OCI-LY3 (cell line): ENCODE measurements around the gene SMAP2.

Experiments used
- EZH2phosphoT487 ChIP-seq: fragments of 200-600 bp; shearing (Covaris generic); IDR thresholded peaks from 2 replicates; pipeline ENCODE4 v1.6.1; 2018; ENCODE audit warnings: antibody characterized with exemption, mixed run types, low read depth
- TF ChIP-seq, protein P1 (sequence below): fragments of 200-600, 300-600 bp; sonication (generic); IDR thresholded peaks from 2 replicates; pipeline ENCODE4 v1.5.1; 2014; ENCODE audit warnings: antibody characterized with exemption, low read length, low read depth

DNA sequence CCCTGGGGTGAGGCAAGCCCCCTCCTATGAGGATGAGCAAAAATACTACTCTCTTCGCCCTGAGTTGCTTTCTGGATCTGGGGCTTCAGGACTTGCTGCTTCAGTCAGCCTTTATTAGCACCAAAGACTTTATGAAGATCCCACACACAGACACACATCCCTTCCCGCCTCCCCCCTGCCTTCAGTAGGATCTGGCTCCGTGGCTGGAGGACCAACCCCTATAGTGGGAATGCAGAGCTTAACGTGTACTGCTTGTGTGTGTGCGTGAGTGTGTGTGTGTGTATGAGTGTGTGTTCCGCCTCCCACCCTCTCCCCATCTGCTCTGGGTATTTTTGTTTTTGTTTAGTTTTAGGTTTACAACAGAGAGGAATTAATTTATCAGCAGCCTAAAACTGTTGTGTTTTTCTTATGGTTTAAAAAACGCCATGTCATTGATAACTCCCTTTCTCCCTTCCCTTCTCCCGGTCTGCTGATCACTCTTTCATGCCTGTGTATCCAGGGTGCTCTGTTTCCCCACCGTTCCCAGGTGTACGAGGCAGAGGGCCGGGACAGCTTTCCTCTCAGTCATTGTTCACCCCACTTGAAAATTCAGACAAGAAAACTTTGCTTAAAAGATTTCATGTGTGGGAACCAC lies 49.2 kb downstream of the SMAP2 start:
- TF ChIP-seq, protein P1, sequence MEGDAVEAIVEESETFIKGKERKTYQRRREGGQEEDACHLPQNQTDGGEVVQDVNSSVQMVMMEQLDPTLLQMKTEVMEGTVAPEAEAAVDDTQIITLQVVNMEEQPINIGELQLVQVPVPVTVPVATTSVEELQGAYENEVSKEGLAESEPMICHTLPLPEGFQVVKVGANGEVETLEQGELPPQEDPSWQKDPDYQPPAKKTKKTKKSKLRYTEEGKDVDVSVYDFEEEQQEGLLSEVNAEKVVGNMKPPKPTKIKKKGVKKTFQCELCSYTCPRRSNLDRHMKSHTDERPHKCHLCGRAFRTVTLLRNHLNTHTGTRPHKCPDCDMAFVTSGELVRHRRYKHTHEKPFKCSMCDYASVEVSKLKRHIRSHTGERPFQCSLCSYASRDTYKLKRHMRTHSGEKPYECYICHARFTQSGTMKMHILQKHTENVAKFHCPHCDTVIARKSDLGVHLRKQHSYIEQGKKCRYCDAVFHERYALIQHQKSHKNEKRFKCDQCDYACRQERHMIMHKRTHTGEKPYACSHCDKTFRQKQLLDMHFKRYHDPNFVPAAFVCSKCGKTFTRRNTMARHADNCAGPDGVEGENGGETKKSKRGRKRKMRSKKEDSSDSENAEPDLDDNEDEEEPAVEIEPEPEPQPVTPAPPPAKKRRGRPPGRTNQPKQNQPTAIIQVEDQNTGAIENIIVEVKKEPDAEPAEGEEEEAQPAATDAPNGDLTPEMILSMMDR = no peak
- no peak for TF ChIP-seq EZH2phosphoT487
